ENCODE results near the gene CFAP299.

The CFAP299 gene

GRCh38 chr4:80492761-80493160 lies 157.2 kb downstream of the CFAP299 start:
- TF ChIP-seq EZH2phosphoT487 (IDR thresholded peaks at IDR 0.05; ENCODE audit: borderline replicate concordance, low read length) (no peak), CTCF (IDR thresholded peaks at IDR 0.05; ENCODE audit: low read depth, low read length, poor library complexity, severe bottlenecking) (no peak)
- Histone ChIP-seq H4K20me1 (ENCODE audit: control insufficient read depth, insufficient read depth, low read depth, low read length) (no peaks in the 10 kb centered on the region), H3K9me2 (replicated peaks; ENCODE audit: control insufficient read depth, low read length) (no peaks in the 10 kb centered on the region), H3F3A (ENCODE audit: control insufficient read depth, insufficient read depth) (peaks cover 5% of the 10 kb centered on the region), H3K36me3 (ENCODE audit: control insufficient read depth, low read length) (peaks cover 27% of the 10 kb centered on the region), H3K4me1 (ENCODE audit: control insufficient read depth, low read length) (peaks cover 45% of the 10 kb centered on the region), H3K9me3 (ENCODE audit: control insufficient read depth, insufficient read depth, low read length) (peaks cover 33% of the 10 kb centered on the region), H3K4me3 (ENCODE audit: low read length) (no peak overlapping the region), H3K27me3 (ENCODE audit: control insufficient read depth, low read length) (no peaks in the 10 kb centered on the region), H3K4me2 (ENCODE audit: low read length) (no peak overlapping the region), H3K79me2 (ENCODE audit: control insufficient read depth, low read length) (no peaks in the 10 kb centered on the region), H3K27ac (ENCODE audit: low read depth, low read length) (no peak overlapping the region)

- no peak overlapping the region for H3K4me3 ChIP-seq (ENCODE audit: low read length)
- no peaks in the 10 kb centered on the region for H3K9me2 ChIP-seq (replicated peaks; ENCODE audit: control insufficient read depth, low read length)
- no peaks in the 10 kb centered on the region for H3K27me3 ChIP-seq (ENCODE audit: control insufficient read depth, low read length)
- H3K4me2 ChIP-seq (ENCODE audit: low read length), result no peak overlapping the region
- no peaks in the 10 kb centered on the region for H4K20me1 ChIP-seq (ENCODE audit: control insufficient read depth, insufficient read depth, low read depth, low read length)
- H3F3A ChIP-seq (ENCODE audit: control insufficient read depth, insufficient read depth), result no peaks in the 10 kb centered on the region
- peaks cover 38% of the 10 kb centered on the region for H3K9me3 ChIP-seq (ENCODE audit: control insufficient read depth, insufficient read depth, low read length)
- H3K27ac ChIP-seq (ENCODE audit: low read depth, low read length), result no peak overlapping the region
- H3K4me1 ChIP-seq (ENCODE audit: control insufficient read depth, low read length), result peaks cover 30% of the 10 kb centered on the region
- no peaks in the 10 kb centered on the region for H3K79me2 ChIP-seq (ENCODE audit: control insufficient read depth, low read length)
- no peak for TF ChIP-seq EZH2phosphoT487 (IDR thresholded peaks at IDR 0.05; ENCODE audit: borderline replicate concordance, low read length)
- TF ChIP-seq CTCF (IDR thresholded peaks at IDR 0.05; ENCODE audit: low read depth, low read length, poor library complexity, severe bottlenecking), result no peak
- H3K36me3 ChIP-seq (ENCODE audit: control insufficient read depth, low read length), result peaks cover 14% of the 10 kb centered on the region
Observed at GRCh38 chr4:80495865-80496264, 160.3 kb downstream of the CFAP299 start.

GRCh38 chr4:80498725-80499124 lies 163.2 kb downstream of the CFAP299 start:
- TF ChIP-seq EZH2phosphoT487 (IDR thresholded peaks at IDR 0.05; ENCODE audit: borderline replicate concordance, low read length) (no peak), CTCF (IDR thresholded peaks at IDR 0.05; ENCODE audit: low read depth, low read length, poor library complexity, severe bottlenecking) (no peak)
- H3K9me3 ChIP-seq (ENCODE audit: control insufficient read depth, insufficient read depth, low read length), result peaks cover 26% of the 10 kb centered on the region
- peaks cover 3% of the 10 kb centered on the region for H3K36me3 ChIP-seq (ENCODE audit: control insufficient read depth, low read length)
- H3K27ac ChIP-seq (ENCODE audit: low read depth, low read length), result no peak overlapping the region
- H3K27me3 ChIP-seq (ENCODE audit: control insufficient read depth, low read length), result no peaks in the 10 kb centered on the region
- no peak overlapping the region for H3K4me2 ChIP-seq (ENCODE audit: low read length)
- peaks cover 20% of the 10 kb centered on the region for H3K4me1 ChIP-seq (ENCODE audit: control insufficient read depth, low read length)
- H3F3A ChIP-seq (ENCODE audit: control insufficient read depth, insufficient read depth), result no peaks in the 10 kb centered on the region
- no peaks in the 10 kb centered on the region for H3K9me2 ChIP-seq (replicated peaks; ENCODE audit: control insufficient read depth, low read length)
- no peaks in the 10 kb centered on the region for H3K79me2 ChIP-seq (ENCODE audit: control insufficient read depth, low read length)
- H3K4me3 ChIP-seq (ENCODE audit: low read length), result no peak overlapping the region
- H4K20me1 ChIP-seq (ENCODE audit: control insufficient read depth, insufficient read depth, low read depth, low read length), result no peaks in the 10 kb centered on the region

Measured in DOHH2 (cell line).